Karpas-422 (cell line): ENCODE results near the gene GABBR2. TPM values are rescaled to one million over a fixed set of nuclear protein-coding genes. Genes with fewer than 3 reads are reported as not detected.

Source experiments
- DNase-seq: peaks from one replicate; pipeline ENCODE4 v3.0.0-alpha.2; 2015
- H2AFZ ChIP-seq: fragments of 200-600 bp; sonication (generic); 2 replicates; pipeline ENCODE4 v1.6.1; 2014; ENCODE audit warnings: antibody characterized with exemption, low read length, mixed read lengths
- H3K27ac ChIP-seq: fragments of 200-600 bp; sonication (generic); 2 replicates; pipeline ENCODE4 v1.5.1; 2014; ENCODE audit warnings: mild to moderate bottlenecking, low read length, moderate library complexity
- H3K27me3 ChIP-seq: fragments of 200-600 bp; sonication (generic); 2 replicates; pipeline ENCODE4 v1.6.1; 2014; ENCODE audit warnings: low read length, mixed read lengths
- H3K36me3 ChIP-seq: fragments of 200-600 bp; sonication (generic); 2 replicates; pipeline ENCODE4 v1.6.1; 2014; ENCODE audit warnings: low read length, mixed read lengths; ENCODE audit not compliant: insufficient read depth
- H3K4me1 ChIP-seq: fragments of 200-600 bp; sonication (generic); 2 replicates; pipeline ENCODE4 v1.6.1; 2014; ENCODE audit warnings: mild to moderate bottlenecking, low read length, mixed read lengths
- H3K4me2 ChIP-seq: fragments of 200-600 bp; sonication (generic); 2 replicates; pipeline ENCODE4 v1.6.1; 2014; ENCODE audit warnings: low read length, low read depth, mild to moderate bottlenecking; ENCODE audit not compliant: poor library complexity, severe bottlenecking
- H3K4me3 ChIP-seq: fragments of 200-600 bp; sonication (generic); 2 replicates; pipeline ENCODE4 v1.5.1; 2014; ENCODE audit warnings: mild to moderate bottlenecking, antibody characterized with exemption, low read length, mixed read lengths
- H3K79me2 ChIP-seq: fragments of 200-600 bp; sonication (generic); 2 replicates; pipeline ENCODE4 v1.6.1; 2014; ENCODE audit warnings: mild to moderate bottlenecking, low read length, mixed read lengths
- H3K9ac ChIP-seq: fragments of 200-600 bp; sonication (generic); 2 replicates; pipeline ENCODE4 v1.6.0; 2014; ENCODE audit warnings: low read length
- H3K9me2 ChIP-seq: fragments of 200-600 bp; sonication (generic), shearing (Covaris generic); replicated peaks from 2 replicates; pipeline ENCODE4 v1.6.0; 2014; ENCODE audit warnings: mild to moderate bottlenecking, low read length, moderate library complexity; ENCODE audit not compliant: insufficient read depth
- H3K9me3 ChIP-seq: fragments of 300-700, 200-600 bp; sonication (generic); 2 replicates; pipeline ENCODE4 v1.6.1; 2014; ENCODE audit warnings: low read length, mixed read lengths
- H4K20me1 ChIP-seq: fragments of 200-600 bp; sonication (generic); 2 replicates; pipeline ENCODE4 v1.6.1; 2014; ENCODE audit warnings: mild to moderate bottlenecking, antibody characterized with exemption, low read length, low read depth; ENCODE audit not compliant: insufficient read depth
- total RNA-seq: library from RNA; depleted of rRNA; stranded (reverse); fragments of >200 nt; shearing (Covaris generic); gene quantifications from 2 replicates; pipeline ENCODE4 v1.2.3, GENCODE V29; 2014; ENCODE audit warnings: low replicate concordance

GABBR2 gene
- total RNA-seq, 1 experiment from 2014 or later = 0.30 TPM

- Histone ChIP-seq H3K4me3 (no peak overlapping the region), H3K4me1 (no peaks in the 10 kb centered on the region), H3K79me2 (no peaks in the 10 kb centered on the region), H3K27ac (no peak overlapping the region), H4K20me1 (no peaks in the 10 kb centered on the region), H3K9me3 (no peaks in the 10 kb centered on the region), H3K36me3 (no peaks in the 10 kb centered on the region), H3K9ac (no peak overlapping the region), H2AFZ (no peak overlapping the region), H3K27me3 (no peaks in the 10 kb centered on the region), H3K9me2 (no peaks in the 10 kb centered on the region), H3K4me2 (no peak overlapping the region)
- DNase-seq = no peak
Observed at GRCh38 chr9:98627296-98627695, 81.4 kb downstream of the GABBR2 start.

DNA sequence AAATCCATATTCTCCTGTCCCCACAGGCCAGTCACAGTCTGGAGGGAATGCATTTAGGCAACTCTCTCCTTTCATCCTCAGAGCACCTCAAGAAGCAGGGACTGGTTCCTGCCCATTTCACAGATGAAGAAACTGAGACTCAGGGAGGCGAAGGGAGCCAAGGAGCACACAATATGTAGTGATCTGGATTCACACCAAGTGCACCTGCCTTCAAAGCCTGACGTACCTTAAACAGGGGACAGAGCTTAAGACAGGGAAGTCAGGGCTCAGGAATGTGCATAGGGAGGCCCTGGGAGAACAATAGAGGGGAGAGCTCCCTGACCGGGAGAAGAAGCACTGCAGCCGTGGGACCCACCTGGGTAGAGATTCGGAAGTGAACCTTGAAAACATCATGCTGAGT lies 83.0 kb downstream of the GABBR2 start:
- H3K4me1 ChIP-seq = no peaks in the 10 kb centered on the region
- no peak overlapping the region for H3K27ac ChIP-seq
- H3K4me3 ChIP-seq = no peak overlapping the region
- H3K9me2 ChIP-seq = no peaks in the 10 kb centered on the region
- no peak overlapping the region for H3K9ac ChIP-seq
- no peaks in the 10 kb centered on the region for H3K36me3 ChIP-seq
- no peaks in the 10 kb centered on the region for H3K9me3 ChIP-seq
- no peak overlapping the region for H2AFZ ChIP-seq
- H3K27me3 ChIP-seq = no peaks in the 10 kb centered on the region
- no peaks in the 10 kb centered on the region for H3K79me2 ChIP-seq
- H3K4me2 ChIP-seq = no peak overlapping the region
- no peak for DNase-seq
- H4K20me1 ChIP-seq = no peaks in the 10 kb centered on the region

DNA sequence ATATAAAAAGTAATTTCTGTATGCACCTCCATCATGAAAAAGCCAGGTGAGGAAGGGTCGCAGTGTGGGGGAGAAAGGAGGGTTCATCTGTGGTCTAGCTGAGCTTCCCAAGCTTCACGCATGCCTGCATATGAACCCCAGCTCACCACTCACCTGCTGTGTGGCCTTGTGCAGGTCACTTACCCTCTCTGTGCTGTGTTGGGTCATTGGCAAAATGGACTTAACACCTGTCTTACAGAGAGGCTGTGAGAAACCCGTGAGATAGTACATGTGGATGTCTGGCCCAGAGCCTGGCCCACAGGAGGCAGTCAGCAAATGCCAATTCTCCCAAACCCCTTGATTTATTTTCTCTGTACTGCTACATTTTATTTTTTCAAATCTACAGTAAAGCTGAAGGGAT lies 88.9 kb downstream of the GABBR2 start:
- H3K36me3 ChIP-seq = no peaks in the 10 kb centered on the region
- DNase-seq = no peak
- H3K4me2 ChIP-seq = no peak overlapping the region
- H3K9me3 ChIP-seq = no peaks in the 10 kb centered on the region
- H3K9me2 ChIP-seq = no peaks in the 10 kb centered on the region
- H3K27ac ChIP-seq = no peak overlapping the region
- H4K20me1 ChIP-seq = no peaks in the 10 kb centered on the region
- H3K27me3 ChIP-seq = no peaks in the 10 kb centered on the region; the same call in 1 of the 2 replicates
- no peaks in the 10 kb centered on the region for H3K79me2 ChIP-seq
- H3K4me1 ChIP-seq = no peaks in the 10 kb centered on the region
- no peak overlapping the region for H2AFZ ChIP-seq
- no peak overlapping the region for H3K9ac ChIP-seq
- H3K4me3 ChIP-seq = no peak overlapping the region

- Histone ChIP-seq H3K9ac (no peak overlapping the region), H2AFZ (no peak overlapping the region), H3K9me2 (no peaks in the 10 kb centered on the region), H3K79me2 (no peaks in the 10 kb centered on the region), H3K36me3 (no peaks in the 10 kb centered on the region), H4K20me1 (no peaks in the 10 kb centered on the region), H3K9me3 (no peaks in the 10 kb centered on the region), H3K4me1 (peaks cover 24% of the 10 kb centered on the region), H3K4me2 (no peak overlapping the region), H3K27me3 (no peaks in the 10 kb centered on the region; the same call in 1 of the 2 replicates), H3K27ac (no peak overlapping the region), H3K4me3 (no peak overlapping the region)
- DNase-seq = no peak
Observed at GRCh38 chr9:98615633-98616032, 93.1 kb downstream of the GABBR2 start.

- H3K4me2 ChIP-seq = no peak overlapping the region
- H3K79me2 ChIP-seq = no peaks in the 10 kb centered on the region
- H3K4me3 ChIP-seq = no peak overlapping the region
- H3K9ac ChIP-seq = no peak overlapping the region
- H4K20me1 ChIP-seq = no peaks in the 10 kb centered on the region
- H3K36me3 ChIP-seq = no peaks in the 10 kb centered on the region
- H3K27me3 ChIP-seq = no peaks in the 10 kb centered on the region; the same call in 1 of the 2 replicates
- peaks cover 24% of the 10 kb centered on the region for H3K4me1 ChIP-seq
- no peak for DNase-seq
- H3K9me3 ChIP-seq = no peaks in the 10 kb centered on the region
- H3K27ac ChIP-seq = no peak overlapping the region
- H2AFZ ChIP-seq = no peak overlapping the region
- no peaks in the 10 kb centered on the region for H3K9me2 ChIP-seq
Observed at GRCh38 chr9:98614941-98615340, 93.8 kb downstream of the GABBR2 start.

GRCh38 chr9:98612061-98612752 lies 96.5 kb downstream of the GABBR2 start:
- H3K4me3 ChIP-seq = peak overlapping the region; percentile 40; the same call in 1 of the 2 replicates
- peak overlapping the region; percentile 49 for H3K27ac ChIP-seq
- peaks cover 24% of the 10 kb centered on the region for H3K4me1 ChIP-seq
- H3K9me2 ChIP-seq = no peaks in the 10 kb centered on the region
- no peak overlapping the region; the same call in 1 of the 2 replicates for H2AFZ ChIP-seq
- no peaks in the 10 kb centered on the region for H3K79me2 ChIP-seq
- peak overlapping the region; percentile 57 for H3K4me2 ChIP-seq
- no peak overlapping the region for H3K9ac ChIP-seq
- no peaks in the 10 kb centered on the region for H3K36me3 ChIP-seq
- no peaks in the 10 kb centered on the region for H3K9me3 ChIP-seq
- H4K20me1 ChIP-seq = no peaks in the 10 kb centered on the region
- H3K27me3 ChIP-seq = no peaks in the 10 kb centered on the region
- peak; percentile 41 for DNase-seq

- Histone ChIP-seq H4K20me1 (no peaks in the 10 kb centered on the region), H2AFZ (no peak overlapping the region), H3K9me2 (no peaks in the 10 kb centered on the region)
Observed at GRCh38 chr9:98611319-98611718, 97.4 kb downstream of the GABBR2 start.

DNA sequence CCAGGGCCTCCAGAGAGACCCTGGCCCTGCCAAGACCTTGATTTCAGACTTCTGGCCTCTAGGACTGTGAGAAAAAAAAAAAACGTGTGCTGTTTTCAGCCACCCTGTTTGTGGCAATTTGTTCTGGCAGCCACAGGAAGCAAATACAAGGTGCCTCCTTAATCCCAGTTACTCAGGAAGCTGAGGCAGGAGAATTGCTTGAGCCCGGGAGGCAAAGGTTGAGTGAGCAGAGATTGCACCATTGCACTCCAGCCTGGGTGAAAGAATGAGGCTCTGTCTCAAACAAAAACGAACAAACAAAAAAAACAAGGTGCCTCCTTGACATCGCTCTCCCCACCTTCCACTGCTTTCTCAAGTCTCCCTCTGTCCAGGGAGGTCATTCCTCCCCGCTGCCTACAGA lies 98.0 kb downstream of the GABBR2 start:
- no peaks in the 10 kb centered on the region for H3K9me3 ChIP-seq
- no peak overlapping the region for H3K4me2 ChIP-seq
- no peaks in the 10 kb centered on the region for H3K79me2 ChIP-seq
- no peaks in the 10 kb centered on the region for H3K27me3 ChIP-seq
- no peak overlapping the region for H2AFZ ChIP-seq
- H3K9ac ChIP-seq = no peak overlapping the region
- no peaks in the 10 kb centered on the region for H4K20me1 ChIP-seq
- no peak overlapping the region for H3K4me3 ChIP-seq
- no peaks in the 10 kb centered on the region for H3K36me3 ChIP-seq
- no peak for DNase-seq
- H3K27ac ChIP-seq = no peak overlapping the region
- no peaks in the 10 kb centered on the region for H3K9me2 ChIP-seq
- H3K4me1 ChIP-seq = peaks cover 24% of the 10 kb centered on the region

More at GRCh38 chr9:98611319-98611718, 97.4 kb downstream of the GABBR2 start:
- no peaks in the 10 kb centered on the region for H3K9me3 ChIP-seq
- H3K27me3 ChIP-seq = no peaks in the 10 kb centered on the region
- H3K4me2 ChIP-seq = no peak overlapping the region
- no peaks in the 10 kb centered on the region for H3K36me3 ChIP-seq
- no peak for DNase-seq
- H3K9ac ChIP-seq = no peak overlapping the region
- no peak overlapping the region for H3K4me3 ChIP-seq
- no peak overlapping the region for H3K27ac ChIP-seq
- no peaks in the 10 kb centered on the region for H3K79me2 ChIP-seq
- peaks cover 24% of the 10 kb centered on the region for H3K4me1 ChIP-seq
